Stimulated activated CD8-positive, alpha-beta memory T cell treated with anti-CD3 and anti-CD28 coated beads, Interleukin-12 subunit alpha, Interleukin-12 subunit beta, amount 100 ng/mL, for 24 hours (primary cell): Measurements from ENCODE around the gene TMEM141.
"Not testable (repeated sequence)": the region's sequence is repeated elsewhere in the genome, so short reads cannot be mapped to it uniquely, and the experiment has no call there.

Source experiments
- DNase-seq: peaks from one replicate; pipeline ENCODE4 v3.0.0-alpha.2; 2020; ENCODE audit errors: extremely low read depth

TMEM141 gene

GRCh38 chr9:136755302-136756133 lies 35.6 kb upstream of the TMEM141 start:
- DNase-seq: not testable (repeated sequence)

GRCh38 chr9:136756134-136756438 lies 35.1 kb upstream of the TMEM141 start:
- no peak for DNase-seq

GRCh38 chr9:136756836-136757235 lies 34.3 kb upstream of the TMEM141 start:
- no peak for DNase-seq

DNA sequence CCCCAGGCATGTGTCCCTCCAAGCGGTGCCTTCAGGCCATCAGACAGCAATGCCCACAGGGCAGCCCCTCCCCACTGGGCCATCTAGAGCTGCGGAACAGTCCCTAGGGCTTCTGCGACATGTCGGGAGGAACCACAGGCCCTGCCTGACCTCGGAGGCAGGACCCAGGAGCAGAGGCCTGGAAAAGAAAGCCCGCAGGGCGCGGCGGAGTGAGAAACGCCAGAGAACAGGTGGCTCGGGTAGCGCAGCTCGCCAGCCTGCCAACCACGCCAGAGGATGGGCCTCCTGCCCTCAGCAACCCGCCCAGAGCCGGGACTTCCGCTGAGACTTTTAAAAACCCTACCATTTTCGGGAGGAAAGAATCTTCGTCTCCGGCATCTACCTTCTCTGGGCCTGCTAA lies 33.8 kb upstream of the TMEM141 start:
- DNase-seq: no peak

DNA sequence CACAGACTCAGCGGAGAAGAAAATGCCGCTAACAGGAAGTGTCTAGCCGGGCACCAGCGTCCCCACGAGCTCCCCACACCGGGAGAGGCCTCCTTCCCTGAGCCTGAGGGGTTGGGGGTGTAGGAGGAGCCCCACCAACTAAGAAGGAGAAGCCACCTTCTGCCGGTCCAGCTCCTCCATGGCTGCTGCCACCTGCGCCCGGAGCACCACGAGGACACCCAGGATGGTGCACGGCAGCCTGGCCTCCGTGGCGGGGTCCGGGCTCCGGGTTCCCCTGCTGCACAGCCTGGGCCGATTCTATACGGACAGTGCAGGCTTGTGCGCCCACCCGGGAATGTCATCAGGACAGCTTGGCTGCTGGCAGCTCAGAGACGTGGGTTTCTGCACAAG lies 33.4 kb upstream of the TMEM141 start:
- DNase-seq: no peak

- DNase-seq: no peak
Observed at GRCh38 chr9:136759001-136759400, 32.1 kb upstream of the TMEM141 start.

DNA sequence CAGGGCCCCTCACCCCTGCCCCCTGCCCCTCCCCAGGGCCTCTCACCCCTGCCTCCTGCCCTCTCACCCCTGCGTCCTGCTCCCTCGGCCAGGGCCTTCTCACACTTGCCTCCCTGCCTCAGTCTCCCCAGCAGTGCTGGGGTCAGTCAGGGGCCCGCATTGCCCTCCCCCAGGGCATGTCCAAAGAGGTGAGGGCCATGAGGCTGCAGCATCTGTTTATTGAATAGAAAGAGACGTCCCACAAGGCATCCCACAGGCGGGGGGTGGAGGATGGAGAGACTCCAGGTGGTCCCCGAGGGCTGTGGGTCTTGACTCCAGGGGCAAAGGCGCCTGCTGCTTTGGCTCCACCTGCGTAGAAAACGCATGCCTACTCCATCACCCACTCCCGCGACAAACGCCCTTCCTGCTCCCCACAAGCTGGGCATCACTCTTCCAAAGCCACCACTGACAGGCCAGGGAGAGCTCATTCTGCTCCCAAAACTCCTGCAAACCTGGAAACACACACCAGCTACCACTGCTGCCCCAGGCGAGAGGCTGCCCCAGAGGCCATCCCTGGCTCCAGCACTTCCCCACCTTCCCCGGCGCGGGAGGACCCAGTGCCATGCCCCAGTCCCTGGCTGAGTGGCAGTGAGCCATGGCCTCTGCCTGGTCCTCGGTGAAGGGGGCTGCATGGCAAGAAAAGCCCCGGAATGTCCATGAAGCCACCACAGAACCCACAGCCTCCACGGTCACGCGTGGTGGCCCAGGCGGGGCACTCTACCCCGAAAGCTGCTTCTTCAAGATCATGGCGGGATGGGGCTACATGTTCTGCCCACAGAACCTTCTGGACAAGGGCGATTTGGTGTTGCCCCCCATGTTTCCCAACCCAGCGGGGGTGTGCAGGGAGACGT lies 31.5 kb upstream of the TMEM141 start:
- DNase-seq: no peak

- DNase-seq: no peak
Observed at GRCh38 chr9:136760424-136760823, 30.7 kb upstream of the TMEM141 start.

DNA sequence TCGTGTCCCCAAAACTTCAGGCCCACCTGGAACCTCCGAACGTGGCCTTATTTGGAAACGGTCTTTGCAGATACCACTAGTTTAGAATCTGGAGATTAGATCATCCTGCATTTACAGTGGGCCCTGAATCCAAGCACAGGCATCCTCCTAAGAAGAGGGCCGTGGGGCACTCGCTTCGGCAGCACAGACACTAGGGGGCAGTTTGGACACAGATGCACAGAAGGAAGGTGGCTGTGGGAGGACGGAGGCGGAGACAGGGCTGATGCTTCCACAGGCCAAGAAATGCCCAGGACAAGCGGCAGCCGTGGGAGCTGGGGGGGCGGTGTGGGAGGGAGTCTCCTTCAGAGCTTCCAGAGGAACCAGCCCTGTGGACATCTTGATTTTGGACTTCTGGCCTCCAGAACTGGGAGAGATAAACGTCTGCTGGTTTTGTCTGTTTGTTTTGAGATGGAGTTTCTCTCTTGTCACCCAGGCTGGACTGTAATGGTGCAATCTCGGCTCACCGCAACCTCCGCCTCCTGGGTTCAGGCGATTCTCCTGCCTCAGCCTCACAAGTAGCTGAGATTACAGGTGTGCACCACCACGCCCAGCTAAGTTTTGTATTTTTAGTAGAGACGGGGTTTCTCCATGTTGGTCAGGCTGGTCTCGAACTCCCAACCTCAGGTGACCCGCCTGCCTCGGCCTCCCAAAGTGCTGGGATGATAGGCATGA lies 30.2 kb upstream of the TMEM141 start:
- not testable (repeated sequence) for DNase-seq

DNA sequence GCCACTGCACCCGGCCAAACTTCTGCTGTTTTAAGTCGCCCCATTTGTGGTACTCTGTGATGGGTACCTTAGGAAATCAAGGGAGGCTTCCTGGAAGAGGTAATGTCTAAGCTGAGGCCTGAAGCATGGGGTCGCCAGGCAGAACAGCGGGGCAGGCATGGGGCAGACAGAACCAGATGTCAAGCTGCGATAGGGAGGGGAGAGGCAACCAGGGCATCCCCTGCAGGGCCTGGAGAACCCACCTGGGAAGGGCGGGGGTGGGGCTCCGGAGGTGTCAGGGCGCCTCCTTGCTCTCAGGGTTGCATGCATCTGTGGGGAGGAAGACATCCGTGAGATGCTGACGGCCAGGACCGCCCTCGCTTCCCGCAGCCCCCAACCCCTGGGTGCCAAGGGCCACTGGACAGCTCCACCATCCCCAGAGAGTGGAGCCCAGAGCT lies 29.6 kb upstream of the TMEM141 start:
- no peak for DNase-seq

DNA sequence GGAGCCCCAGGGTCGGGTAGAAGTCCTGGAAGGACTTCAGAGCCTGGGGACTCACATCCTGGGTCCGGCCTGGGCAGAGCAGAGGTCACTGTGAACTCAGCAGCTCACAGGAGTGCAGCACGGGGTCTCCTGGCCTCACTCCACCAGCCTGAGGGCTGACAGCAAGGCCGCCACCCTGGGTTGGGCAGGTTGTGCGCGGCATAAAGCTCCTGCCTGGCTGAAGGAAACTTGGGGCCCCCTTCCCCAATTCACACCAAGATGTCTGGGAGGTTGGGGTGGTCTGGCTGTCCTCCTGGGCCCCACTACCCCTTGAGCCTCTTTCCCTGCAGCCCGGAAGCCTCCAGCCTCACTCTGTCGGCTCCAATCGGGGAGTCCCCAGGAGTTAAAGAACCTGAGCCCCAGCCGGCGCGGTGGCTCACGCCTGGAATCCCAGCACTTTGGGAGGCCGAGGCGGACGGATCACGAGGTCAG lies 28.9 kb upstream of the TMEM141 start:
- no peak for DNase-seq

DNA sequence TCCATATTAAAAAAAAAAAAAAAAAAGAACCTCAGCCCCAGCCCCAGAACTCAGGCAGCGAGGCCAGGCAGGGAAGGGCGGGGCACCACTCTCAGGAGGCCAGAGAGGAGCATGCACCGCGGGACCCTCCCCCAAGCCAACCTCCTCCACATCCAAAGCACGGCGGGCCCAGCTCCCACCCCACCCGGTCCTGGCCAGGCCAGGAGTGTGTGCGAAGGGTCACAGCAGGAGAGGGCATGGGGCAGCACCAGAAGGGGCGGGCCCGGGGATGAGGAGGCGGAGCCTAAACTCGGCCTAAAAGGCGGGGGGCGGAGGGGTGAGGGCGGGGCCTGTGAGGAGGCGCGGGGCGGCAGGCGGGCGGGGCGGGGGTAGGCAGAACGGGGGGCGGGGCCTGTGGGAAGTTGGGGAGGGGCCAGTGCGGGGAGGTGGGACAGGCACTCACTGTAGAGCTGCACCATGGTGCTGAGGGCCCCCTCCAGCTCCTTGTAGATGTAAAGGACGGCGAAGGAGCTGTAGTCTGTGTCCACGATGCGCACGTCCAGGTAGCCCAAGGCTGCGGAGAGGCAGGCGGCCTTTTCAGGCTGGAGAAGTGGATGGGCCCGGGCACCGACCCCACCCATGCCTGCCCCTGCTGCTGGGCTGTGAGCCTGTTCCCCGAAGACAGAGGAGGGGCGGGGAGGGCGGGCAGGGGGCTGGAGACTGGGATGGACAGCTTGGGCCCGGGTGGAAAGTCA lies 28.1 kb upstream of the TMEM141 start:
- DNase-seq: no peak

- DNase-seq: no peak
Observed at GRCh38 chr9:136763649-136764035, 27.5 kb upstream of the TMEM141 start.

DNA sequence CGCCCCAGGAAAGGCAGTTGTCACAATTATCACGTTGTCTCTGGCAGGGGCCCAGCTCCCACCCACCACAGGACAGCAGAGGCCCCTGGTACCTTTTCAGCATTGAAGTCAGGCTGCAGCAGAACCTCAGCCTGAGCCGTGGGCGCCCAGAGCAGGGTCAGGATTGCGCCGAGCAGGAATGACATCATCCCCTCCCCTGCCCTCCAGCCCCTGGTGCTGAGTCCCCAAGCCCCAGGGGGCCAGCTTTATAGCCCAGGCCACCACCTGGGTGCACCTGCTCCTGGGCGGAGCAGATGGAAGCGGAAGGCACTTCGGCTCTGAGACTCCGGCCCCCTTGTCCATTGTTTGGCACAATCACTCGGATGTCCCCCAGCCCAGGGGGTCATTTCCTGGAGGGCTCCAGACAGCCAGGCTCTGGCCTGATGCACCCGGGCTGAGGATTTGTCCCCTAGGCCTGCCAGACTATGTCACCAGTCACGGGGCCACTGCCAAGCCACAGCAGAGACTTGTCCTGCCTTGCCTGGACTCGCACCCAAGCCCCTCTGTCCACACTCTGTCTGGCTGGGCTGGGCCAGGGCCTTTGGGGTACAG lies 26.7 kb upstream of the TMEM141 start, which contains the start of gene LCN15:
LCN15 (minus strand) TSS at position 218 of the 591 bp plus-strand sequence; CDS start at position 188, 30 bp downstream.
- DNase-seq: no peak

GRCh38 chr9:136765041-136765440 lies 26.1 kb upstream of the TMEM141 start:
- DNase-seq: no peak

DNA sequence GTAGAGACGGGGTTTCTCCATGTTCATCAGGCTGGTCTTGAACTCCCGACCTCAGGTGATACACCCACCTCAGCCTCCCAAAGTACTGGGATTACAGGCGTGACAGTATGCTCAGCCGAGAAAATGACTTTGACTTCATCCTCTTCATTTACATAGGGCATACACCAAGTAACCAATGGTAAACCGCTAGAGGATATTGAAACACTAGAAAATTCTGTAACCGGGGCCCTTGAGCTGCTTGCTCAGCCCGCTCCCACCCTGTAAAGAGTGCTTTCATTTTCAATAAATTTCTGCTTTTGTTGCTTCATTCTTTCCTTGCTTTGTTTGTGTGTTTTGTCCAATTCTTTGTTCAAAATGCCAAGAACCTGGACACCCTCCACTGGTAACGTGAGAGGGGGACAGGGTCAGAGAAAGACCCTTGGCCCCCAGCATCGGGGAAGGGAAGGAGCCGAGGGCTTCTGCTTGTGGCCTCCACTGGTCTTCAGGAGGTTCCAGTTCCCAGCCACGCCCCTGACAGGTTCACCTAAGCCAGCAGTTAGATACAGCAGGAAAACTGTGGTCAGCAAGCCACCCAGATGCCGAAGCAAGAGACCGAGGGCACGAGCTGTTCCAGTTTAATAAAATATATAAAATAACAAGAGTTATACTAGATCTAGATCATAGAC lies 25.3 kb upstream of the TMEM141 start:
- not testable (repeated sequence) for DNase-seq

DNA sequence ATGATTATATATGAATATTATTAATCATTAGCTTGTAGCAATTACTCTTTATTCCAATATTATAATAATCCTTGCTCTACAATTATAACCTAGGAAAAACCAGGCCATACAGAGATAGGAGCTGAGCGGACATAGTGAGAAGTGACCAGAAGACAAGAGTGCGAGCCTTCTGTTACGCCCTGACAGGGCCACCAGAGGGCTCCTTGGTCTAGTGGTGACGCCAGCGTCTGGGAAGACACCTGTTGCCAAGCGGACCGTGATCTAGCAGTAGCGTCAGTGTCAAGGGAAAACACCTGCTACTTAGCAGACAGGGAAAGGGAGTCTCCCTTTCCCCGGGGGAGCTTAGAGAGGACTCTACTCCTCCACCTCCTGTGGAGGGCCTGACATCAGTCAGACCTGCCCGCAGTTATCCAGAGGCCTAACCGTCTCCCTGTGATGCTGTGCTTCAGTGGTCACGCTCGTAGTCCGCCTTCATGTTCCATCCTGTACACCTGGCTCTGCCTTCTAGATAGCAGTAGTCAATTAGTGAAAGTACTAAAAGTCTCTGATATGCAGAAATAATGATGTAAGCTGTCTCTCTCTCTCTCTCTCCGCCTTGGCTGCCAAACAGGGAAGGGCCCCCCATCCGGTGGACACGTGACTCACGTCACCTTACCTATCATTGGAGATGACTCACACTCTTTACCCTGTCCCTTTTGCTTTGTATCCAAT lies 24.6 kb upstream of the TMEM141 start:
- not testable (repeated sequence) for DNase-seq

DNA sequence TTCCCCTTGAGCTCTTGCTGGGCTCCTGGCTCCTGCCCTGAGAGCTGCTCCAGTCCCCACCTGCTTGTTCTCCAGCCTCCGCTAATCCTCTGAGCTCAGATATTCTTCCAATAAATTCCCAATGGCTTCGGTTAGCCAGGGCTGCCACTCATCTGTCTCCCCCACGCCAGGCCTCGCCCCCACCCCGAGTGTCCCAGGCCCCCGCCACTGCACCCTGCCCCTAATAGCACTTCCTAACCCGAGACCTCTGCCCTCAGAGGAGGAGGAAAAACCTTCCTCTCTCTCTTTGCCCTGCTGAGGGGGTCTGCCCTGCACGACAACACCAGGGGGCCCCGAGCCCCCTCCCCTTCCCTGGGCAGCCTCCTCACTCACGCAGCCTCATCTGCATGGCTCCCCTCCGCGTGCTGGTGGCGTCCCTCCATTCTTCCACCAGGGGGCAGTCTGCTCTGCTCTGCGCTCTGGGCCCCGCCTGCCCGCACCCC lies 21.4 kb upstream of the TMEM141 start:
- DNase-seq: no peak

GRCh38 chr9:136771907-136772415 lies 19.2 kb upstream of the TMEM141 start:
- DNase-seq: no peak
